ENCODE results near the gene MYH15.

GRCh38 chr3:108473711-108474110, 36.7 kb downstream of the MYH15 start:
- TF ChIP-seq POLR2A (IDR thresholded peaks at IDR 0.05; ENCODE audit: low read length) (no peak), GATA1 (IDR thresholded peaks at IDR 0.05; ENCODE audit: low read depth, low read length) (no peak)
